ENCODE data around the gene SCN4A. TPM values are rescaled to one million over a fixed set of nuclear protein-coding genes. Genes with fewer than 3 reads are reported as not detected.

Gene SCN4A
- total RNA-seq, 4 donors from 2014 or later: 0.21 to 2.4 (median 1.1) TPM

GRCh38 chr17:63974594-63975192 lies 2.0 kb upstream of the SCN4A start:
- Histone ChIP-seq H3K4me1 (no peaks in the 10 kb centered on the region), H3K27ac (no peak overlapping the region), H3K27me3 (no peaks in the 10 kb centered on the region), H3K9me3 (no peaks in the 10 kb centered on the region), H3K36me3 (no peaks in the 10 kb centered on the region), H3K4me3 (no peak overlapping the region)
- no peak for TF ChIP-seq EP300 (IDR thresholded peaks at IDR 0.05)
- no peak for TF ChIP-seq POLR2A (IDR thresholded peaks at IDR 0.05)
- no peak for TF ChIP-seq CTCF (IDR thresholded peaks at IDR 0.05)
- no peak for DNase-seq (ENCODE audit: low spot score in 2 of 2)
- 80 to 82% methylated on average over 10 of the region's 10 CpGs for WGBS, 2 donors

- H3K4me3 ChIP-seq: no peak overlapping the region
- DNase-seq (ENCODE audit: low spot score in 2 of 2): no peak
- H3K27ac ChIP-seq: no peak overlapping the region
- WGBS, 2 donors: 78 to 88% methylated on average over 12 of the region's 12 CpGs
- TF ChIP-seq CTCF (IDR thresholded peaks at IDR 0.05): no peak
- no peak for TF ChIP-seq EP300 (IDR thresholded peaks at IDR 0.05)
- no peak for TF ChIP-seq POLR2A (IDR thresholded peaks at IDR 0.05)
- H3K27me3 ChIP-seq: no peaks in the 10 kb centered on the region
- no peaks in the 10 kb centered on the region for H3K36me3 ChIP-seq
- H3K9me3 ChIP-seq: no peaks in the 10 kb centered on the region
- H3K4me1 ChIP-seq: no peaks in the 10 kb centered on the region
Measured at GRCh38 chr17:63973930-63974593, 1.3 kb upstream of the SCN4A start.

- H3K4me3 ChIP-seq: no peak overlapping the region
- no peaks in the 10 kb centered on the region for H3K27me3 ChIP-seq
- H3K4me1 ChIP-seq: no peaks in the 10 kb centered on the region
- H3K36me3 ChIP-seq: no peaks in the 10 kb centered on the region
- H3K9me3 ChIP-seq: no peaks in the 10 kb centered on the region
- DNase-seq (ENCODE audit: low spot score in 2 of 2): no peak
- TF ChIP-seq EP300 (IDR thresholded peaks at IDR 0.05) (no peak), CTCF (IDR thresholded peaks at IDR 0.05) (no peak), POLR2A (IDR thresholded peaks at IDR 0.05) (no peak)
- no peak overlapping the region for H3K27ac ChIP-seq
- WGBS, 2 donors: 93 to 96% methylated on average over 6 of the region's 6 CpGs
Measured at GRCh38 chr17:63973247-63973646, 529 bp upstream of the SCN4A start.

GRCh38 chr17:63969278-63969677 lies 3.4 kb downstream of the SCN4A start:
- no peak overlapping the region for H3K27ac ChIP-seq
- H3K36me3 ChIP-seq: no peaks in the 10 kb centered on the region
- no peak for DNase-seq (ENCODE audit: low spot score in 2 of 2)
- no peaks in the 10 kb centered on the region for H3K4me1 ChIP-seq
- WGBS, 2 donors: 64 to 70% methylated on average over 10 of the region's 10 CpGs
- TF ChIP-seq CTCF (IDR thresholded peaks at IDR 0.05) (no peak), EP300 (IDR thresholded peaks at IDR 0.05) (no peak), POLR2A (IDR thresholded peaks at IDR 0.05) (no peak)
- H3K9me3 ChIP-seq: no peaks in the 10 kb centered on the region
- H3K4me3 ChIP-seq: no peak overlapping the region
- H3K27me3 ChIP-seq: no peaks in the 10 kb centered on the region

- WGBS, 2 donors: 88% methylated on average over 19 of the region's 19 CpGs
Measured at GRCh38 chr17:63967953-63968352, 4.8 kb downstream of the SCN4A start.

More at GRCh38 chr17:63967953-63968352, 4.8 kb downstream of the SCN4A start:
- DNase-seq (ENCODE audit: low spot score in 2 of 2): no peak
- no peaks in the 10 kb centered on the region for H3K27me3 ChIP-seq
- no peaks in the 10 kb centered on the region for H3K4me1 ChIP-seq
- no peaks in the 10 kb centered on the region for H3K9me3 ChIP-seq
- no peaks in the 10 kb centered on the region for H3K36me3 ChIP-seq
- no peak overlapping the region for H3K4me3 ChIP-seq
- no peak overlapping the region for H3K27ac ChIP-seq
- no peak for TF ChIP-seq CTCF (IDR thresholded peaks at IDR 0.05)
- TF ChIP-seq EP300 (IDR thresholded peaks at IDR 0.05): no peak
- no peak for TF ChIP-seq POLR2A (IDR thresholded peaks at IDR 0.05)

All from tibial nerve (tissue), 4 donors.